AG09309 (cell line): ENCODE results near the gene AGAP1.

Source experiments
- DNase-seq: peaks from one replicate; pipeline ENCODE4 v3.0.0-alpha.2; 2010; ENCODE audit warnings: low read depth
- H3K4me3 ChIP-seq: 2 replicates; pipeline ENCODE4 v1.5.1; 2011; ENCODE audit warnings: mild to moderate bottlenecking, low read depth, low read length, moderate library complexity; ENCODE audit not compliant: control insufficient read depth
- TF ChIP-seq, protein P1 (sequence below): IDR thresholded peaks from 2 replicates; pipeline ENCODE4 v1.5.1; 2011; ENCODE audit warnings: mild to moderate bottlenecking, low read depth, low read length, inconsistent platforms; ENCODE audit not compliant: insufficient read depth, control insufficient read depth; ENCODE audit errors: missing control alignments

Gene AGAP1

GRCh38 chr2:235511751-235512698, 18.2 kb downstream of the AGAP1 start:
- TF ChIP-seq, protein P1, sequence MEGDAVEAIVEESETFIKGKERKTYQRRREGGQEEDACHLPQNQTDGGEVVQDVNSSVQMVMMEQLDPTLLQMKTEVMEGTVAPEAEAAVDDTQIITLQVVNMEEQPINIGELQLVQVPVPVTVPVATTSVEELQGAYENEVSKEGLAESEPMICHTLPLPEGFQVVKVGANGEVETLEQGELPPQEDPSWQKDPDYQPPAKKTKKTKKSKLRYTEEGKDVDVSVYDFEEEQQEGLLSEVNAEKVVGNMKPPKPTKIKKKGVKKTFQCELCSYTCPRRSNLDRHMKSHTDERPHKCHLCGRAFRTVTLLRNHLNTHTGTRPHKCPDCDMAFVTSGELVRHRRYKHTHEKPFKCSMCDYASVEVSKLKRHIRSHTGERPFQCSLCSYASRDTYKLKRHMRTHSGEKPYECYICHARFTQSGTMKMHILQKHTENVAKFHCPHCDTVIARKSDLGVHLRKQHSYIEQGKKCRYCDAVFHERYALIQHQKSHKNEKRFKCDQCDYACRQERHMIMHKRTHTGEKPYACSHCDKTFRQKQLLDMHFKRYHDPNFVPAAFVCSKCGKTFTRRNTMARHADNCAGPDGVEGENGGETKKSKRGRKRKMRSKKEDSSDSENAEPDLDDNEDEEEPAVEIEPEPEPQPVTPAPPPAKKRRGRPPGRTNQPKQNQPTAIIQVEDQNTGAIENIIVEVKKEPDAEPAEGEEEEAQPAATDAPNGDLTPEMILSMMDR: no peak
- no peak overlapping the region for H3K4me3 ChIP-seq
- no peak for DNase-seq

GRCh38 chr2:235512699-235513053, 18.8 kb downstream of the AGAP1 start:
- DNase-seq: no peak
- TF ChIP-seq, protein P1: no peak
- H3K4me3 ChIP-seq: no peak overlapping the region

DNA sequence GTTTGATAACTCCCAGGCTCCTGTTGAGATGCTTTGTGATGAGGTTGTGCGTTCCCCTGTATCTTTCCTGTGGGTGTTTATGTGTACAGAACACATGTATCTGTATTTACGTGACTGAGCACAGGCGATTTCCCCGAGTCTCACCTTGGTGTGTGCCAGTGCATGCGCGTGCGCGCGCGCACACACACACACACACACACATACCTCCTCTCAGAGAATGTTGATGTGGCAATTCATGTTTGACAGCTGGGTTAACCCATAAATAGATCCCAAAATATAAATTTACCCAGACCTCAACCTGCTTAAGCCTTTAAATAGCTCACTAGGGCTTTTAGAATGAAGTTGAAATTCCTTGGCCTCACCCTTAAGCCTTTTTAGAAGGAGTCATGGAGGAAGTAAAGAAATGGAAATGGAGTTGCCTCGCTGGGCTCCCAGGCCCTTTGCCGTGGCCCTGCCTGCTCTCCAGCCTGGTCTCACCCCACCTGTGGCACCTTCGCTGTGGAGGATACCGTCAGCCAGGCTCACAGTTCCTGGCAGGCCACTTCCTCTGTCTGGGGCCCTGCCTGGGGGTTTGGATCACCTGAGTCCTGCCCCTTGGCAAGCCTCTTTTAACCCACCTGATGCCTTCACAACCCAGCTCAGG, 20.3 kb downstream of the AGAP1 start:
- TF ChIP-seq, protein P1: no peak
- H3K4me3 ChIP-seq: no peak overlapping the region
- no peak for DNase-seq

DNA sequence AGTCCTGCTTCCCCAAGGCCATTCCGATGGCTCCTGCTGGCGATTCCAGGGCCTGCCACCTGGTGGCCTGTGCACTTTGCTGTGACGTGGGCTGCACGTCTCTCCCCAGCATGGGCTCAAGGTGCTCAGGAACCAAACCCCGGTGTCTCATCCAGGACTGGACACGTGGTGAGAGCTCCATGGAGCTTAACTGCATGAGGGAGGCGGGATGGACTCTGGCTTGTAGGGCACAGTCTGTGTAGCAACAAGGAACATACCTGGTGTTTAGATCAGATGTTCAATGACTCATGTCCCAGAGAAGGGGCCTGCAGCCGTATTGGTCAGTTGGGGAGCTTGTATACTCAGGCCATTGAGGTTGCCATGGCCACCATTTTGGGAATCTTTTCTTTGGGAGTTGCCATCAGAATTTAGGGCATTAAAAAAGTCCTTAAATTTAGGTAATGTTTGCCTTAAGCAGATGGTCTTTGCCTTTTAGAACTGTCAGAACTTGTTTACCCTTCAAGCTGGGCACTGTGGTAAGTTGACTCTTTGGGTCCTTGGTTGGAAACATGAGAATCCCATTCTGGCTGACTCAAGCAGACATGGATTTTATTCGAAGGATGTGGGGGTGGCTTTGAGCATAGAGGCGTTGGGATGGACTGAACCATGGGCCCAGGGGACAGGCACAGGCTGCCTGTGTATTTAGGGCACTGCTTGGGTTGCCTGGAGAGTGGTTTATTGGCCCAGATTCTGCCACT, 21.0 kb downstream of the AGAP1 start:
- no peak for DNase-seq
- TF ChIP-seq, protein P1: no peak
- H3K4me3 ChIP-seq: no peak overlapping the region

DNA sequence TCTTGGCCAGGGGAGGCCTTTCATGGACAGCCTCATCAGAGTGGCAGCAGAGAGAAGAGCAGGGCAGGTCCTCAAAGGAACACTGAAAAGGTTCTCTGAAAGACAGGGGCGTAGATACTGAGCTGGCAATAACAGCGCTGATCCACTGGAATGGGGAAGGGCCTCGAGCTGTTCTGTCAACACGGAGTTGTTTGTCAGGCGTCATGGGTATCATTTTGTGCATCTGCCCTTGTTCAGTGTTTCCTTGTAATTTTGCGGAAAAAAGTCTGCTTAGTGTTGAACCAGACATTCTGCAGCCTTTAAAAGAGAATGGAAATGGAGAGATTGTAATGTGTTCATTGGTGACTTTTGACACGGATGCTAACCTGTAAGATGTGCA, 21.5 kb downstream of the AGAP1 start:
- TF ChIP-seq, protein P1: no peak
- no peak overlapping the region for H3K4me3 ChIP-seq
- DNase-seq: no peak

- DNase-seq: no peak
Observed at GRCh38 chr2:235515821-235516220, 22.0 kb downstream of the AGAP1 start.

More at GRCh38 chr2:235515821-235516220, 22.0 kb downstream of the AGAP1 start:
- no peak overlapping the region for H3K4me3 ChIP-seq
- TF ChIP-seq, protein P1: no peak
